ENCODE measurements around the gene MARK3.

- TF ChIP-seq CTCF (conservative IDR thresholded peaks at IDR 0.05) (no peak), ZFX (IDR thresholded peaks at IDR 0.05) (no peak)
Measured at GRCh38 chr14:103340480-103341212, 44.6 kb upstream of the MARK3 start.
